Mammary epithelial cell (primary cell): ENCODE measurements around the gene RPTOR.

Source experiments
- EZH2 ChIP-seq: IDR thresholded peaks from 2 replicates; pipeline ENCODE4 v1.6.1; 2012; ENCODE audit warnings: low read length, inconsistent platforms, borderline replicate concordance
- TF ChIP-seq, protein P1 (sequence below), 2 donors: IDR thresholded peaks in 1 of 2; conservative IDR thresholded peaks in 1 of 2; 2 replicates each; pipeline ENCODE4 v1.5.1; 2011 to 2012; ENCODE audit warnings: inconsistent platforms in 2 of 2, low read length in 2 of 2, mild to moderate bottlenecking in 2 of 2, control low read depth in 1 of 2, low read depth in 1 of 2; ENCODE audit not compliant: insufficient read depth in 1 of 2; ENCODE audit errors: extremely low read depth in 1 of 2

DNA sequence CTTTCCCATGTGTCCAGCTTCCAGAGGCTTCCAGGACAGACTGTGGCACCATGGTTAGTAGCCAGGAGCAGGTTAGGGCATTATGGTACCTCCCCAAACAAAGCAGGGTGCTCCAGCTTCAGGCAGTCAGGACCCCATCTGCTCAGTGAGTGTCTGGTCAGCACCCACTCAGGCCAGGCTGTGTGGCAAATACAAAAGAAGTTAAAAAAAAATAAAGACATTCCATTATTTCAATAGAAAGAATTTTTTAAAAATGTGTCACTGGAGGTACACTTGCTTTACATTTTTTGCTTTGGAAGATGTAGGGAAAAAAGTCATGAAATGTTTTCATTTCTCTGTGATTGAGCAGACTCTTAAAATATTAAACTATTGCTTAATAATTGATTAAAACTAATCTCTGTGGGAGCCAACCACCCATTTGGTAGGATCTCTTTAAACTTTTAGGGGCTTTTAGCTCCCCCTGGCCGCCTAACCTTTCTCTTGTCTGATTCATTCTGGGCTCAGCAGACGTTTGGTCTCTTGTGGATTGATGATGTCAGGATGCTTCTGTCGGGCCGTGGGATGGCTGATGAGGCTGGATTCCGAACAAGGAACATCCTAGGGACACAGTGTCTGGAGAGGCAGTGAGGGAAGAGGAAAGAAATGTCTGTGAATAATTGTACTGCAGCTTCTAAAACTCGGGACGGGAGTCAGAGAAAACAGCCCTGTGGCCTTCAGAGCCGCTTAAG lies 39.8 kb upstream of the RPTOR start:
- TF ChIP-seq, protein P1, sequence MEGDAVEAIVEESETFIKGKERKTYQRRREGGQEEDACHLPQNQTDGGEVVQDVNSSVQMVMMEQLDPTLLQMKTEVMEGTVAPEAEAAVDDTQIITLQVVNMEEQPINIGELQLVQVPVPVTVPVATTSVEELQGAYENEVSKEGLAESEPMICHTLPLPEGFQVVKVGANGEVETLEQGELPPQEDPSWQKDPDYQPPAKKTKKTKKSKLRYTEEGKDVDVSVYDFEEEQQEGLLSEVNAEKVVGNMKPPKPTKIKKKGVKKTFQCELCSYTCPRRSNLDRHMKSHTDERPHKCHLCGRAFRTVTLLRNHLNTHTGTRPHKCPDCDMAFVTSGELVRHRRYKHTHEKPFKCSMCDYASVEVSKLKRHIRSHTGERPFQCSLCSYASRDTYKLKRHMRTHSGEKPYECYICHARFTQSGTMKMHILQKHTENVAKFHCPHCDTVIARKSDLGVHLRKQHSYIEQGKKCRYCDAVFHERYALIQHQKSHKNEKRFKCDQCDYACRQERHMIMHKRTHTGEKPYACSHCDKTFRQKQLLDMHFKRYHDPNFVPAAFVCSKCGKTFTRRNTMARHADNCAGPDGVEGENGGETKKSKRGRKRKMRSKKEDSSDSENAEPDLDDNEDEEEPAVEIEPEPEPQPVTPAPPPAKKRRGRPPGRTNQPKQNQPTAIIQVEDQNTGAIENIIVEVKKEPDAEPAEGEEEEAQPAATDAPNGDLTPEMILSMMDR (conservative IDR thresholded peaks at IDR 0.05 in 1 of 2, IDR thresholded peaks at IDR 0.05 in 1 of 2; ENCODE audit: extremely low read depth in 1 of 2, insufficient read depth in 1 of 2, low read depth in 1 of 2, low read length in 2 of 2) = no peak
- TF ChIP-seq EZH2 = no peak
